GM13976 (cell line): ENCODE results near the gene MSN.
"Not testable (repeated sequence)": the region's sequence is repeated elsewhere in the genome, so short reads cannot be mapped to it uniquely, and the experiment has no call there.

Source experiments
- DNase-seq: peaks from one replicate; pipeline ENCODE4 v3.0.0; 2012; ENCODE audit warnings: low spot score
- in situ Hi-C: fragments of 300-500 bp; cut with MboI; formaldehyde crosslinking; loops from one replicate; pipeline ENCODE4 v1.12.0; 2022; ENCODE audit warnings: low sequenced_read_pairs, mixed read lengths, inconsistent platforms; ENCODE audit not compliant: unreplicated experiment
- TF ChIP-seq, protein P1 (sequence below): IDR thresholded peaks from 2 replicates; pipeline ENCODE4 v1.5.1; 2012; ENCODE audit warnings: borderline replicate concordance, mild to moderate bottlenecking; ENCODE audit not compliant: insufficient read depth; ENCODE audit errors: extremely low read depth, missing control alignments, control extremely low read depth

MSN gene

DNA sequence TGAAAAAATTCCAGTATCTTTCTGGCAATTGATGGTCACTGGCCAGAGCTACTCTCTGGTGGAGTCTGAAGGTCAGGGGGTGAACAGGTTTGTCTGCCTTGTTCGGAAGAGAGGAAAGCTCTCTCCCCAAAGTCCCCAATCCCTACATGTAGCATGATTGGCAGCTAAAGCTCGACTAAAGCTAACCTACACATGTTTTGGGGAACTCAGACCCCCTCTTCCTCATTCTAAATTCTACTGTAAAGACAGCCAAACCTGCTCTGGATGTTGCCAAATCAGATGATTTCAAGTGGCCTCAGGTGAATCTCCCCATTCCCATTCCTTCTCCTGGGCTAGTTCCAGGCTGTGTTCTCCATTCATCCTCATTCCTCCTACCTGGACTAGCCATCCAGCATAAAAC, 84.1 kb downstream of the MSN start:
- in situ Hi-C loops: no loop called here
- TF ChIP-seq, protein P1, sequence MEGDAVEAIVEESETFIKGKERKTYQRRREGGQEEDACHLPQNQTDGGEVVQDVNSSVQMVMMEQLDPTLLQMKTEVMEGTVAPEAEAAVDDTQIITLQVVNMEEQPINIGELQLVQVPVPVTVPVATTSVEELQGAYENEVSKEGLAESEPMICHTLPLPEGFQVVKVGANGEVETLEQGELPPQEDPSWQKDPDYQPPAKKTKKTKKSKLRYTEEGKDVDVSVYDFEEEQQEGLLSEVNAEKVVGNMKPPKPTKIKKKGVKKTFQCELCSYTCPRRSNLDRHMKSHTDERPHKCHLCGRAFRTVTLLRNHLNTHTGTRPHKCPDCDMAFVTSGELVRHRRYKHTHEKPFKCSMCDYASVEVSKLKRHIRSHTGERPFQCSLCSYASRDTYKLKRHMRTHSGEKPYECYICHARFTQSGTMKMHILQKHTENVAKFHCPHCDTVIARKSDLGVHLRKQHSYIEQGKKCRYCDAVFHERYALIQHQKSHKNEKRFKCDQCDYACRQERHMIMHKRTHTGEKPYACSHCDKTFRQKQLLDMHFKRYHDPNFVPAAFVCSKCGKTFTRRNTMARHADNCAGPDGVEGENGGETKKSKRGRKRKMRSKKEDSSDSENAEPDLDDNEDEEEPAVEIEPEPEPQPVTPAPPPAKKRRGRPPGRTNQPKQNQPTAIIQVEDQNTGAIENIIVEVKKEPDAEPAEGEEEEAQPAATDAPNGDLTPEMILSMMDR: no peak
- DNase-seq: no peak

DNA sequence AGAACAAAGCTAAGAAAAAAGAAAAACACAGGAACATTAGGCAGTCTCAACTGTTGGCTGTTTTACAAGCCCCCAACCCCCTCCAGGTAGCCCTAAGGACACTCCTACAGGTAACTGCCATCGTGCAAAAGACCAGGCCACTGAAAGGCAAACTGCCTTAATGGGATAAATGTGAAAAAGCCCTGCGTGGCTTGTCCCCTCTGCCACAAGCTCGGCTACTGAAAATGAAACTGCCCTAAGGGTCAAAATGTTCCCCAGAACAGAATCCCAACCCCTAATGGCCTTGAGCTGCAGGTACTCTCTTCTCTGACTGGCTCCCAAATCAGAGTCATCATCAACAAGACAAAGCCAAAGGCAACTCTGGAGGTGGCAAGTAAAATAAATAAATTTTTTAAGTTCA, 84.8 kb downstream of the MSN start:
- no peak for DNase-seq
- in situ Hi-C loops: no loop called here
- TF ChIP-seq, protein P1: no peak

DNA sequence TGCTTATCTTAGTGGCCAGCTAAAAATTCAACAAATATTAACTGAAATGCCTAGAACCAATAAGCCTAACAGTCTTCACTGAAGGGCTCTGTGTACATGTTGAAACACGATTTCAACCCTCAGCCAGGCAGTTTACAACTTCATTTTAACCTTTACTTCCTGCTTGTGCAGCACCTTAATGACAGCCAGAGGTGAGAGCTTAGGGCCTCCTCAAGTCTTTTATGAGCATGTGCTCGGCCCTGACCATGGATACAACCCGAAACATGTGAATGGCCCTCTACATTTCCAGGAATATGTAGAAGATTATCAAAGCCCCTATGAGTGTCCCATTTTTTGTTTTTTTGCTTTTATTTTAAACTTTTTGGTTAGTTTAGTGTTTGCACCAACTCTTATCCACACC, 88.3 kb downstream of the MSN start:
- DNase-seq: no peak
- TF ChIP-seq, protein P1: no peak
- in situ Hi-C loops: no loop called here

DNA sequence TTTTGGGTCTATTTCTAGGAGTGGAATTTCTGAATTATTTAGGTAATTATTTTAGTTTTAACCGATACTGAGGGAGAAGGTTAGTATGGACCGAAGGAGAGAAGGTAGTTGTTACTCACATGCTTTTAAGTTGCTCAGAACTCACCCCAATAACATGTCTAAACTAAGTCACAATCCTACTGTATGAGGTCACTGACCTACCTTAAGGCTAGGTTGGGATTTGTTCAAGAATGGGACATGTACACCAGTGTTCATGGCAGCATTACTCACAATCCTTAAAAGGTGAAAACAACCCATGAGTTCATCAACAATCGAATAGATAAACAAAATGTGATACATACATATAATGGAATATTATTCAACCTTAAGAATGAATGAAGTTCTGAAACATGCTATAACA, 90.5 kb downstream of the MSN start:
- TF ChIP-seq, protein P1: no peak
- in situ Hi-C loops: no loop called here

DNA sequence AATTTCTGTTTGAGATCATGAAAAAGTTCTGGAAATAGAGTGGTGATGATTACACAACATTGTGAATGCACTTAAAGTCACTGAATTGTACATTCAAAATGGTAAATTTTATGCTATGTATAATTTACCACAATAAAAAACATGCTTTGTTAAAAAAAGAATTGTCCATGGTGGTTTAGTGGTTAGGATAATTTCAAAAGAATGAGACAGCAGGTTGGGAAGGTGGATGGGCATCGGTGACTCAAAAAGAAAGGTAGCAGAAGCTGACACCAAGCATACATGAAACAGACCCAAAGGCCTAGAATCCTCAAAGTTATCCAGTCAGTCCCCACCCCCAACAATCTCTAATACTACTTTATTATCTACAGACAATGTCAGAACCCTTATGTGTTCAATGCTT, 91.1 kb downstream of the MSN start:
- in situ Hi-C loops: no loop called here
- TF ChIP-seq, protein P1: no peak
- DNase-seq: no peak

More for the DNA sequence above, 90.5 kb downstream of the MSN start:
- no peak for DNase-seq

DNA sequence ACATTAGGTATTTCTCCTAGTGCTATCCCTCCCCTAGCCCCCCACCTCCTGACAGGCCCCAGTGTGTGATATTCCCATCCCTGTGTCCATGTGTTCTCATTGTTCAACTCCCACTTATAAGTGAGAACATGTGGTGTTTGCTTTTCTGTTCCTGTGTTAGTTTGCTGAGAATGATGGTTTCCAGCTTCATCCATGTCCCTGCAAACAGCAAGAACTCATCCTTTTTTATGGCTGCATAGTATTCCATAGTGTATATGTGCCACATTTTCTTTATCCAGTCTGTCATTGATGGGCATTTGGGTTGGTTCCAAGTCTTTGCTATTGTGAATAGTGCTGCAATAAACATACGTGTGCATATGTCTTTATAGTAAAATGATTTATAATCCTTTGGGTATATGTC, 92.1 kb downstream of the MSN start:
- DNase-seq, in situ Hi-C loops: not testable (repeated sequence)

DNA sequence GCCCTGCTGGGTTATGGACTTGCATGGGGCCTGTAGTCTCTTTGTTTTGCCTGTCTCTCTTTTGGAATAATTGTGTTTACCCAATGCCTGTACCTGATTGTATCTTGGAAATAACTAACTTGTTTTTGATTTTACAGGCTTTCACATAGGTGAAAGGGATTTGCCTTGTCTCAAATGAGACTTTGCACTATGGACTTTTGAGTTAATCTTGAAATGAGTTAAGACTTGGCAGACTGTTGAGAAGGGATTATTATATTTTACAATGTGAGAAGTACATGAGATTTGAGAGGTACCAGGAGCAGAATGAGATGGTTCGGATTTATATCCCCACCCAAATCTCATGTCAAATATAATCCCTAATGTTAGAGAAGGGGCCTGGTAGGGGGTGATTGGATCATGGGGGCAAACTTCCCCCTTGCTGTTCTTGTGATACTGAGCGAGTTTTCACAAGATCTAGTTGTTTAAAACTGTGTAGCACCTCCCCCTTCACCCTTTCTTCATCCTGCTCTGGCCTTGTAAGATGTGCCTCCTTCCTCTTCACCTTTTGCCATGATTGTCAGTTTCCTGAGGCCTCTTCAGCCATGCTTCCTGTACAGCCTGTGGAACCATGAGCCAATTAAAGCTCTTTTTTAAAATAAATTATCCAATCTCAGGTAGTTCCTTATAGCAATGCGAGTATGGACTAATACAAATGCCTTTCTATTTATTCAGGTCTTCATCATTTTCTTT, 102.3 kb downstream of the MSN start:
- DNase-seq: no peak
- TF ChIP-seq, protein P1: no peak
- in situ Hi-C loops: no loop called here
